Activated T-cell treated with anti-CD3 and anti-CD28 coated beads for 4 hours (primary cell): ENCODE measurements around the gene SDC1.

Experiments
- DNase-seq: peaks from one replicate; pipeline ENCODE4 v3.0.0-alpha.2; 2020

Gene SDC1

GRCh38 chr2:20213651-20214565, 11.0 kb downstream of the SDC1 start:
- no peak for DNase-seq

GRCh38 chr2:20212871-20213503, 11.9 kb downstream of the SDC1 start:
- DNase-seq, result no peak

- no peak for DNase-seq
Measured at GRCh38 chr2:20212459-20212870, 12.5 kb downstream of the SDC1 start.

GRCh38 chr2:20211860-20212458, 13.0 kb downstream of the SDC1 start:
- no peak for DNase-seq

- DNase-seq, result no peak
Measured at GRCh38 chr2:20211420-20211819, 13.5 kb downstream of the SDC1 start.

GRCh38 chr2:20210462-20210861, 14.5 kb downstream of the SDC1 start:
- DNase-seq, result no peak

- no peak for DNase-seq
Measured at GRCh38 chr2:20209373-20210109, 15.4 kb downstream of the SDC1 start.

- DNase-seq, result no peak
Measured at GRCh38 chr2:20208476-20208859, 16.5 kb downstream of the SDC1 start.

- DNase-seq, result no peak
Measured at GRCh38 chr2:20207051-20207450, 17.9 kb downstream of the SDC1 start.

- no peak for DNase-seq
Measured at GRCh38 chr2:20205915-20206524, 18.9 kb downstream of the SDC1 start.

GRCh38 chr2:20205069-20205468, 19.9 kb downstream of the SDC1 start:
- DNase-seq, result no peak

GRCh38 chr2:20203521-20204225, 21.3 kb downstream of the SDC1 start:
- DNase-seq, result no peak

GRCh38 chr2:20203072-20203471, 21.9 kb downstream of the SDC1 start:
- DNase-seq, result no peak

GRCh38 chr2:20201671-20202070, 23.3 kb downstream of the SDC1 start:
- no peak for DNase-seq

- DNase-seq, result no peak
Measured at GRCh38 chr2:20200697-20201555, 24.0 kb downstream of the SDC1 start.

GRCh38 chr2:20199633-20200270, 25.2 kb downstream of the SDC1 start:
- no peak for DNase-seq

- no peak for DNase-seq
Measured at GRCh38 chr2:20198796-20199632, 25.9 kb downstream of the SDC1 start.

GRCh38 chr2:20198001-20198400, 26.9 kb downstream of the SDC1 start:
- DNase-seq, result no peak

GRCh38 chr2:20197192-20197591, 27.7 kb downstream of the SDC1 start:
- no peak for DNase-seq
